ENCODE measurements around the gene SLC2A9.

SLC2A9 gene

GRCh38 chr4:10003666-10004065 lies 17.6 kb downstream of the SLC2A9 start:
- no peak for TF ChIP-seq CTCF (IDR thresholded peaks at IDR 0.05; ENCODE audit: control insufficient read depth, extremely low read depth, insufficient read depth)
- no peak for DNase-seq (ENCODE audit: low read depth)

GRCh38 chr4:10002278-10002677 lies 19.0 kb downstream of the SLC2A9 start:
- no peak for DNase-seq (ENCODE audit: low read depth)
- TF ChIP-seq CTCF (IDR thresholded peaks at IDR 0.05; ENCODE audit: control insufficient read depth, extremely low read depth, insufficient read depth), result no peak
- H3K4me3 ChIP-seq (ENCODE audit: low read depth, low read length), result no peak overlapping the region

More at GRCh38 chr4:10003666-10004065, 17.6 kb downstream of the SLC2A9 start:
- H3K4me3 ChIP-seq (ENCODE audit: low read depth, low read length), result no peak overlapping the region

- H3K4me3 ChIP-seq (ENCODE audit: low read depth, low read length), result no peak overlapping the region
- no peak for TF ChIP-seq CTCF (IDR thresholded peaks at IDR 0.05; ENCODE audit: control insufficient read depth, extremely low read depth, insufficient read depth)
- DNase-seq (ENCODE audit: low read depth), result no peak
Observed at GRCh38 chr4:10001757-10002156, 19.5 kb downstream of the SLC2A9 start.

GRCh38 chr4:9999956-10000561 lies 21.2 kb downstream of the SLC2A9 start:
- DNase-seq (ENCODE audit: low read depth), result no peak
- H3K4me3 ChIP-seq (ENCODE audit: low read depth, low read length), result no peak overlapping the region
- no peak for TF ChIP-seq CTCF (IDR thresholded peaks at IDR 0.05; ENCODE audit: control insufficient read depth, extremely low read depth, insufficient read depth)

GRCh38 chr4:9997886-9998285 lies 23.4 kb downstream of the SLC2A9 start:
- no peak for DNase-seq (ENCODE audit: low read depth)
- H3K4me3 ChIP-seq (ENCODE audit: low read depth, low read length), result no peak overlapping the region
- TF ChIP-seq CTCF (IDR thresholded peaks at IDR 0.05; ENCODE audit: control insufficient read depth, extremely low read depth, insufficient read depth), result no peak

GRCh38 chr4:9996319-9997110 lies 24.8 kb downstream of the SLC2A9 start:
- no peak overlapping the region for H3K4me3 ChIP-seq (ENCODE audit: low read depth, low read length)
- no peak for DNase-seq (ENCODE audit: low read depth)
- no peak for TF ChIP-seq CTCF (IDR thresholded peaks at IDR 0.05; ENCODE audit: control insufficient read depth, extremely low read depth, insufficient read depth)

Measured in LNCaP clone FGC (cell line).